ENCODE measurements around the gene AP1B1.

AP1B1 gene

GRCh38 chr22:29331658-29332300 lies 56.6 kb downstream of the AP1B1 start:
- no peak for DNase-seq (ENCODE audit: low spot score)

GRCh38 chr22:29331213-29331612 lies 57.2 kb downstream of the AP1B1 start:
- DNase-seq (ENCODE audit: low spot score), result no peak

- DNase-seq (ENCODE audit: low spot score), result no peak
Measured at GRCh38 chr22:29330753-29331152, 57.6 kb downstream of the AP1B1 start.

GRCh38 chr22:29330291-29330690 lies 58.1 kb downstream of the AP1B1 start:
- DNase-seq (ENCODE audit: low spot score), result no peak

GRCh38 chr22:29329581-29329980 lies 58.8 kb downstream of the AP1B1 start:
- DNase-seq (ENCODE audit: low spot score), result no peak

- DNase-seq (ENCODE audit: low spot score), result no peak
Measured at GRCh38 chr22:29328566-29329500, 59.5 kb downstream of the AP1B1 start.

GRCh38 chr22:29328055-29328454 lies 60.3 kb downstream of the AP1B1 start:
- DNase-seq (ENCODE audit: low spot score), result no peak

- DNase-seq (ENCODE audit: low spot score), result no peak
Measured at GRCh38 chr22:29327089-29327764, 61.1 kb downstream of the AP1B1 start.

GRCh38 chr22:29326481-29326880 lies 61.9 kb downstream of the AP1B1 start:
- DNase-seq (ENCODE audit: low spot score), result no peak

- no peak for DNase-seq (ENCODE audit: low spot score)
Measured at GRCh38 chr22:29325785-29326315, 62.5 kb downstream of the AP1B1 start.

GRCh38 chr22:29325356-29325755 lies 63.0 kb downstream of the AP1B1 start:
- no peak for DNase-seq (ENCODE audit: low spot score)

- no peak for DNase-seq (ENCODE audit: low spot score)
Measured at GRCh38 chr22:29323641-29324040, 64.7 kb downstream of the AP1B1 start.

- DNase-seq (ENCODE audit: low spot score), result no peak
Measured at GRCh38 chr22:29320546-29320945, 67.8 kb downstream of the AP1B1 start.

GRCh38 chr22:29319072-29319471 lies 69.3 kb downstream of the AP1B1 start:
- no peak for DNase-seq (ENCODE audit: low spot score)

GRCh38 chr22:29317827-29318454 lies 70.4 kb downstream of the AP1B1 start:
- no peak for DNase-seq (ENCODE audit: low spot score)

GRCh38 chr22:29316141-29316828 lies 72.1 kb downstream of the AP1B1 start:
- DNase-seq (ENCODE audit: low spot score), result no peak

- DNase-seq (ENCODE audit: low spot score), result no peak
Measured at GRCh38 chr22:29315286-29316140, 72.9 kb downstream of the AP1B1 start, which contains the start of gene RASL10A. TSS of gene RASL10A (minus strand) at chr22:29315697. CDS start at chr22:29315246, 451 bp downstream.

GRCh38 chr22:29314537-29315285 lies 73.7 kb downstream of the AP1B1 start:
- no peak for DNase-seq (ENCODE audit: low spot score)
